ENCODE data around the gene HSF4. TPM values are rescaled to one million over a fixed set of nuclear protein-coding genes. Genes with fewer than 3 reads are reported as not detected.

Gene HSF4
- total RNA-seq, 1 donor from 2014 or later, result 64.9 TPM

DNA sequence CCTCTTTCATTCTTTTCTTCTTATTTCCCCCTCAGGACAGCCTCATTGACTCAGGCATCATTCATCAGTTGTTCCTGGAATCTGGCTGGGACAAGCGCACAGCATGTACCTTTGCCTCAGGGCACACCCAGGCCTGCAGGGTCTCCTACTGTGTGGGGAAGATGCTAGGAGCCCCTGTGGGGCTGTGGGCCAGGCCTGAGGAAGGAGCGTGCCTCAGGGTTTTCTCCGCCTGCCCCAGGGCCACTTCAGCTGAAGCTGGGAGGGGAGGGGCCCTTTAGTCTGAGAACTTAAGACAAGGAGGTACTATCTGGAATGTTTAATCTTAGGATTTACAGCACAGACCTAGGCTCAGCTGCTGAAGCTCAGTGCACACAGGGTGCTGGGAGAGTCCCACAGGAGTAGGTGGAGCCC, 42.3 kb downstream of the HSF4 start:
- no peaks in the 10 kb centered on the region for H3K9me3 ChIP-seq
- intact Hi-C loops (cut with DNase I), result no loop called here
- no peak for DNase-seq (ENCODE audit: low spot score in 2 of 2)
- H3K27ac ChIP-seq, result no peak overlapping the region
- TF ChIP-seq, protein P1, sequence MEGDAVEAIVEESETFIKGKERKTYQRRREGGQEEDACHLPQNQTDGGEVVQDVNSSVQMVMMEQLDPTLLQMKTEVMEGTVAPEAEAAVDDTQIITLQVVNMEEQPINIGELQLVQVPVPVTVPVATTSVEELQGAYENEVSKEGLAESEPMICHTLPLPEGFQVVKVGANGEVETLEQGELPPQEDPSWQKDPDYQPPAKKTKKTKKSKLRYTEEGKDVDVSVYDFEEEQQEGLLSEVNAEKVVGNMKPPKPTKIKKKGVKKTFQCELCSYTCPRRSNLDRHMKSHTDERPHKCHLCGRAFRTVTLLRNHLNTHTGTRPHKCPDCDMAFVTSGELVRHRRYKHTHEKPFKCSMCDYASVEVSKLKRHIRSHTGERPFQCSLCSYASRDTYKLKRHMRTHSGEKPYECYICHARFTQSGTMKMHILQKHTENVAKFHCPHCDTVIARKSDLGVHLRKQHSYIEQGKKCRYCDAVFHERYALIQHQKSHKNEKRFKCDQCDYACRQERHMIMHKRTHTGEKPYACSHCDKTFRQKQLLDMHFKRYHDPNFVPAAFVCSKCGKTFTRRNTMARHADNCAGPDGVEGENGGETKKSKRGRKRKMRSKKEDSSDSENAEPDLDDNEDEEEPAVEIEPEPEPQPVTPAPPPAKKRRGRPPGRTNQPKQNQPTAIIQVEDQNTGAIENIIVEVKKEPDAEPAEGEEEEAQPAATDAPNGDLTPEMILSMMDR (IDR thresholded peaks at IDR 0.05), result no peak
- no peaks in the 10 kb centered on the region for H3K27me3 ChIP-seq
- peaks cover 14 to 40% of the 10 kb centered on the region in 2 donors for H3K36me3 ChIP-seq
- H3K4me1 ChIP-seq, result no peaks in the 10 kb centered on the region
- no peak overlapping the region for H3K4me3 ChIP-seq

DNA sequence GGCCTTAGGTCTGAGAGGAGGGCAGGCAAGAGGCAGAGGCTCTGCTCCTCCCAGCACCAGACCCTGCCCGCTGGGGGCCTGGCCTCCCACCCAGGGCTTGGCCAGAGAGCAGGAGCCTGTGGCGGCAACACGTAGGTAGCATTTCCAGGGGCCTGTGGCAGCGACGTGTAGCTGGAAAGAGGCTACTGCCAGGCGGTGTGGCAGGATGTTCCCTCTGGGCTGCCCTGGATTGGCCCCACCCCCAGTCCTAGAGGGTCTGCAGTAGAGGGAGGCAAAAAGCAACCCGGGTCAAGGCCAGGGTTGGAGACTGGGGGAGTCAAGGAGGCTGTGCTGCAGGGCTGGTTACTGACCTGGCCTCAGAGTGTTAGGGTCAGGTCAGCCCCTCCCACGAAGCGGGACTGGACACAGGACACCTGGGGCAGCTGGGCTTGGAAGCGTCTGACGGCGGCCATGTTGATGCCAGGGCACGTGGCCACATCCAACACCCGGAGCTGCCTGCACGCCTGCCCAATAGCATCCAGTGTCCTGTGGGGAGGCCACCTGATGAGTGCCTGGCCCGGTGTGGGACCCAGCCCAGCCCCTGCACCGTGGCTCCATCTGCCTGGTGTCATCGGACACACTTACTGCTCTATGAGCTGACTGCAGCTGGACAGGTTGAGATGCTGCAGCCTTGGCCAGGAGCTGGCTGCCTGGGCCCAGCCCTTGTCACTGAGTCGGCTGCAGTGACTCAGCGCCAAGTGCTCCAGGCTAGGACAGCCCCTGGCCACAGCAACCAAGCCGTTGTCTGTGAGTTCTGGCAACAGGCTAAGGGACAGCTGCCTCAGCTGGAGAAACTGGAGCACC, 42.9 kb downstream of the HSF4 start:
- Histone ChIP-seq H3K4me3 (no peak overlapping the region), H3K27ac (no peak overlapping the region), H3K27me3 (no peaks in the 10 kb centered on the region), H3K4me1 (no peaks in the 10 kb centered on the region), H3K36me3 (peaks cover 8 to 35% of the 10 kb centered on the region in 2 donors), H3K9me3 (no peaks in the 10 kb centered on the region)
- intact Hi-C loops (cut with DNase I), result no loop called here
- DNase-seq (ENCODE audit: low spot score in 2 of 2), result no peak
- TF ChIP-seq, protein P1 (IDR thresholded peaks at IDR 0.05), result no peak

DNA sequence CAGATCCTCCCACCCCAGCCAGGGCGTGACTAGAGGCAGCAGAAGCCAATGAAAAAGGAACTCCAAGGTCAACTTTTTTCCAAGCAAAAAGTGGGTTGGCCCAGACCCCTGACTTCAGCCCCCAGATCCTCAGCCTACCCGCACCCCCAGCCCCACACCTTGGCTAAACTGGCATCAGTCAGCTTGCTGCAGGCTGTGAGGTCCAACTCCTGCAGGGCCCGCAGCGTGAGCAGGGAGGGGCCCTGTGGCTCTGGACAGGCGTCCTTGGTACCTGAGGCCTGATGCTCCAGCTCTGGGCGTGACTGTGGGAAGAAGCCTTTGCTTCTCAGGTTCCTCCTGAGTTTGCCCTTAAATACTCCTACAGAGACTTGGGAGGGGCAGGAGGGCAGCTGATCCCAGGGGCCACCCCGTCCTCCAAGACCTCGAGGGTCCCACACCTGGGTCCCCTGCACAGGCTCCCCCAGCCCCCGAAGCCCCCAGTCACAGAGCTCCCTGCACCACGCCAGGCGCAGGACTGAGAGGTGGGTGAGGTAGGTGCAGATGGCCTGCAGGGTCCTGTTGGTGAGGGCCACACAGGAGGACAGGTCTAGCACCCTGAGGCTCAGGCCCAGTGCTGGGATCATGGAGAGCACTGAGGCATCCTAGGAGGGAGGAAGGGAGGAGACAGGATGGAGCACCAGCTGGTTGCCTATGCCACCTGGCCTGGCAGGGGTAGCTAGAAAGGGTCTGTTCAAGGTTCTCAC, 43.8 kb downstream of the HSF4 start:
- H3K4me3 ChIP-seq, result no peak overlapping the region
- H3K27ac ChIP-seq, result no peak overlapping the region
- H3K9me3 ChIP-seq, result no peaks in the 10 kb centered on the region
- no peaks in the 10 kb centered on the region for H3K27me3 ChIP-seq
- TF ChIP-seq, protein P1 (IDR thresholded peaks at IDR 0.05), result no peak
- no peak for DNase-seq (ENCODE audit: low spot score in 2 of 2)
- no peaks in the 10 kb centered on the region for H3K4me1 ChIP-seq
- peaks cover 0 to 26% of the 10 kb centered on the region in 2 donors for H3K36me3 ChIP-seq
- intact Hi-C loops (cut with DNase I), result no loop called here

DNA sequence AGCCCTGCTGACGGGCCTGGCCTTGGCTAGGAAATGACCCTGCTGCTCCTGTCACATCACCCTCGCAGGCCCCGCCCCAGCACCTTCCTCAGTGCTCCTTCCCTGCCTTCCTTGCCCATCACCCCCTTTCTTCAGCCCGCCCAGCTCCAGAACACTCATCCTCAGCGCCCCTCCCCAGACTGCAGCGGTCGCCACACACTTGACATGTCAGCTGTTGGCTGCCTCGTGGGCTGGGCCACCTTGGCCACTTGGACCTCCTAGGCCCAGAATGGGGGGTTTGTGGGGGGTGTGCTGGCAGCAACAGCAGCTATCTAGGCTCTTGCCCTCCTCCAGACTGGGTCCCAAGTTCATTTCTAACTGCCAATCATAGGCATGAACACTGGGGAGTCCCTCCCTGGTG, 45.0 kb downstream of the HSF4 start:
- no peaks in the 10 kb centered on the region for H3K4me1 ChIP-seq
- intact Hi-C loops (cut with DNase I), result no loop called here
- no peak for DNase-seq (ENCODE audit: low spot score in 2 of 2)
- TF ChIP-seq, protein P1 (IDR thresholded peaks at IDR 0.05), result no peak
- H3K4me3 ChIP-seq, result no peak overlapping the region
- no peaks in the 10 kb centered on the region for H3K9me3 ChIP-seq
- peaks cover 0 to 17% of the 10 kb centered on the region in 2 donors for H3K36me3 ChIP-seq
- no peaks in the 10 kb centered on the region for H3K27me3 ChIP-seq
- no peak overlapping the region for H3K27ac ChIP-seq

DNA sequence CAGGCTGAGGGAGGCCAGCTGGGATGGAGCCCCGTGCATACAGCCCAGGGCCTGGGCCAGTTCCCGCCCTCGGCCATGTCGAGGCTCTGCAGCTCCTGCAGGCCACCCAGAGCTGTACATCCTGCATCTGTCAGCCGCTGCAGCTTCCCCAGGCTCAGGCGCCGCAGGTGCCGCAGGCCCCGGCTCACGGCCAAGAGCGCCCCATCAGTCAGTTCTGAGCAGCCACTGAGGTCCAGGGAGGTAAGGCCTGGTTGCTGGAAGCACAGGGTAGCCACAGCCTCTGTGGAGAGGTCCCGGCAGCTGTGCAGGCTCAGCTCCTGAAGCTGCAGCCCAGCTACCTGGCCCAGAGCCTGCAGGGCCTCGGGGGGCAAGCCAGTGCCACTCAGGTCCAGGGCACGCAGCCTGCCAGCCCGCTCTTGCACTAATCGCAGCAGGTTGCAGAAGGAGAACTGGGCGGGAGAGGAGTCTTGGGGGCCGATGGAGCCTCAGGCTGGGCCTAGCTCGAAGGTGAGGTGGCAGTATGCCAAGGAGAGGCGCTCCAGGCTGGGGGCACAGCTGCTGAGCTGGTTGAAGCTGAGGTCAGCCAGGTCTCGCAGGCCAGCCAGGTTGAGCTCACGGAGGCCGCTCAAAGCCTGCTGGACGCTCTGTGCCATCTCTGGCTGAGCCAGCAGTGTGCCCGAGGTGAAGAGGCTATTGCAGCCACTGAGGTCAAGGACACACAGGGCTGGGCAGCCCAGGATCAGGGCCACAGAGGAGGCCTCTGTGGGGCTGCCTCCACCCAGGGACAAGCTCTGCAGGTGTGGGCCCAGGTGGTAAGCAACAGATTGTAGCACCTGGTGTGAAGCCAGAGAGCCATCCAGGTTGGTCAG, 45.8 kb downstream of the HSF4 start:
- Histone ChIP-seq H3K4me3 (no peak overlapping the region), H3K27me3 (no peaks in the 10 kb centered on the region), H3K9me3 (no peaks in the 10 kb centered on the region), H3K36me3 (peaks cover 0 to 17% of the 10 kb centered on the region in 2 donors), H3K4me1 (no peaks in the 10 kb centered on the region), H3K27ac (no peak overlapping the region)
- TF ChIP-seq, protein P1 (IDR thresholded peaks at IDR 0.05), result no peak
- intact Hi-C loops (cut with DNase I), result no loop called here
- no peak for DNase-seq (ENCODE audit: low spot score in 2 of 2)

Data from ascending aorta (tissue), 2 donors.